HG03066 (cell line): ENCODE data around the gene ARSI.

Source experiments
- ATAC-seq: cut with Tn5 transposase; IDR thresholded peaks from one replicate; pipeline ENCODE4 v1.9.1; 2021; ENCODE audit warnings: low read depth; ENCODE audit not compliant: unreplicated experiment

The ARSI gene

GRCh38 chr5:150309101-150309885 lies 6.6 kb upstream of the ARSI start:
- ATAC-seq: no peak

GRCh38 chr5:150307617-150308426 lies 5.1 kb upstream of the ARSI start:
- no peak for ATAC-seq

- no peak for ATAC-seq
Observed at GRCh38 chr5:150306775-150307174, 4.1 kb upstream of the ARSI start.

- ATAC-seq: no peak
Observed at GRCh38 chr5:150305557-150305956, 2.9 kb upstream of the ARSI start.

DNA sequence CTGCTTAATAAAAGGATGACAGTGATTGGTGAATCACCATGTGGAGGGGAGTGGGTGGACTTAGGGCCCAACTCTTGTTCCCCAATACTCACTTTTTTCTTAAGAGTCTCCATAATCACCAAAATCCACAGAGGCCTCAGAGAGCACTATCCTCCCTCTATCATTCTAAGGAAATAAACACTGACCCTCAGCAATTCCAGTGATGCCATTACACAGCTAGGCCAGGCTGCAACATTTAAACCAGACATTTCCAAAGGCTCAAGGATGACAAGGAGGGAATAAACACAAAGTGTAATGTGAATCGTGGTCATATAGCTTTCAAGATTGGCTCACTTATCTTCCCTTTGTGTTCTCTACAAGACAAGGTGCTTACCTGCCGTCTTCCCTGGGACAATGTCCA lies 2.4 kb upstream of the ARSI start:
- no peak for ATAC-seq

DNA sequence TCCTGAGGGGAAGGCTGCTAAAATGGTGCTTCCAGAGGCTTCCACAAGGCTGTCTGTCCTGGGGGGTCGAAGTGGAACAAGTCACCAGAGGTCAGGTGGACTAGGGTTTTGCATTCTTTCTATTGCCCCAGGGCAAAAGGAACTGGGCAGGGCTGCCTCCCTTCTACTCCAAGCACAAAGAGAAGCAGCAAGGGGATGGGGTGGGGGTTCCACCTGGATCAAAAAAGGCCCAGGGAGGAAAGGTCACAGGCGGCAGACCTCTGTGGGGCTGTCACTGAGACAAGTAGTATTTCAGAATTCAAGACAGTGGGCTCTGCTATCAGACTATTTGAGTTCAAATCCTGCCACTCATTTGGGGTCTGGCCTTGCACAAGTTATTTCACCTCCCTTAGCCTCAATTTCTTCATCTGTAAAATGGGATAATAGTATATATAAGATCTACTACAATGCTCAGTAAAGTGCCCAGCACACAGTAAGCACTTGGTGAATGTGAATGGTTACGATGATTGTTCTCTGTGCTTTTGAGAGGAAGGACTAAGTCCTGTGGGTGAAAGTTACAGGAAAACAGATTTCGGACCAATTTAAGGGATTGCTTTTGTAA lies 1.9 kb upstream of the ARSI start:
- no peak for ATAC-seq

DNA sequence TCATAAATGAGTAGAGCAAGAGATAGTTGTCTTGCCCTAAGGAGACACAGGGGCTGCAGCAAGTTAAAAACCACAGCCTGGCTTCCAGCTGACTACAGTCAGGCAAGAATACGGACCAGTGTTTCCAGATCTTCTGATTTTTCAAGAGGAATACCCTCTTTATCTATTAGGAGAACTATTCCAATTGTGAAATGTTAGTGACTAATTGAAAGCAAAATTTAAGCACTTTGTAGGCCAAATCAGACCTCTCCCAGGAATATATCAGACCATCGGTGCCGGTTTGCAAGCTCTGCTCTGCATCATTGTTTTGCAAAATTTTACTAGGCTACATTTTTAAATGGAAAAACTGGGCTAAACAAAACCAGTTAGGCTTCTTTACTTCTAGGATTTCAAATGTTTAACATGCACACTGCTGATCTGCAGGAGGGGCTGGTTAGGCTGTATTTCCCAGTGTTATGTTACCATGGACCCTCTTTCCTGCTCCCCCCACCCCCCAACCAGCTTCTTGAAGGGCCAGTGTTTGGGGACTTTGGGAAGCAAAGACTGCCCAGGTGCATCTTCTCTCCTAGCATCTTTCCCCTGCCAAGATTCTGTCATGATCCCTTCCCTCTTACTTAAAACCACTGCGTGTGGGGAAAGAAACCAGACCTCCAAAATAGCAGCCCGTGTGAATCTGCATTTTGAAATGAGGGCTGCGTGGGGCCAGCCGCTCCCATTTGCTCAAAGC lies 1.1 kb upstream of the ARSI start:
- no peak for ATAC-seq

DNA sequence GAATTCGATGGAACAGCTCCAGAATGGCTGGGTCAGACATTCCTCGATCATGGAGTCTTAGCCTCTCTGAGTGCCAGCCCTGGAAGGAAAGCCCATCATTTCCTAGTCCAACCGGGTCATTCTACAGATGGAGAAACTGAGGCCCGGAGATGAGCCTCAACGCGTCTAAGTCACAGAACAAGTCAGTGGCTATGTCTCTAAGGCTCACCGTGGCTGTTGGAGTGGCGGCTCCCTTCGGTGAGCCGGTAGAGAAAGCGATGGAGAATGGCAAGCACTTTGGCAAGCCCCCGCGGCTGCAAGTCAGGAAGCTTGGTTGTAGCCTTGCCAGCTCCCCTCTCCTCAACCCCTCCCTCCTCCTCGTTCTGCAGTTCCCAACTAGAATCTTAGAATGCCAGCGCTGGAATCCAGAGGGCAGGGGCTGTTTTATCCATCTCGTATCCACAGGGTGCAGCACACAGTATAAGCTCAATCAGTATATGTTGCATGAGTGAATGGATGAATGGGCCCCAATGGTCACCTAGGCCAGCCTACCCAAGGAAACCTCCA lies 438 bp upstream of the ARSI start:
- no peak for ATAC-seq

- ATAC-seq: no peak
Observed at GRCh38 chr5:150301901-150302300, 804 bp downstream of the ARSI start.

GRCh38 chr5:150301170-150301505 lies 1.6 kb downstream of the ARSI start:
- ATAC-seq: no peak

DNA sequence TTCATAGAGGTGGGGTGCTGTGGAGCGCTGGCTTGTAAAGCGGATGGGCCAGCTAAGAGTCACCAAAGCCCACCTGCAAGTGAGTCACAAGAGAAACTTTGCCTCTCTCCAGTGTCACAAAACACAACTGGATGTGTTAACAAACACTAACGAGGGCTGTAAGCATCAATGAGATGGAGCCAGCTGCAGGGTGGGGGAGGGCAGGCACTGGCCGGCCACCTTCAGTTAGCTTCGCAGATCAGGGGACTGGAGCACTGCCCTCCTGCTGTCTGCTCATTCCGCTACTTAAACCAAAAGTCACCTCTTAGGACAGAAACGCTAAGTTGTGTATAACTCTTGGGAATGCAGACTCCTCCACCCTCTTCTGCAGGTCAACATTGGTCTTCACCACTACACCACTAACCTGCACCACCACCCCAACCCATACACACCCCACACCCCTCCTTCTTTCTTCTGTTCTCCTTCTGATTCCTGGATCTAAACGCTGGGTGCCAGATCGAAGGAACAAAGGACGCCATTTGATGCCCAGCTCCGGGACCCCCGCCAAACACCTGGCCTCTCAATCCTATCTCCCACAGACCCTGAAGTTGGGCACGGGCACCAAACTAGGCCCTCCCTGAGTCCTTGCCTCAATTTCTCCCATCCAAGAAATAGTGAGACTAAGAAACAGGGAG lies 2.1 kb downstream of the ARSI start:
- ATAC-seq: no peak

DNA sequence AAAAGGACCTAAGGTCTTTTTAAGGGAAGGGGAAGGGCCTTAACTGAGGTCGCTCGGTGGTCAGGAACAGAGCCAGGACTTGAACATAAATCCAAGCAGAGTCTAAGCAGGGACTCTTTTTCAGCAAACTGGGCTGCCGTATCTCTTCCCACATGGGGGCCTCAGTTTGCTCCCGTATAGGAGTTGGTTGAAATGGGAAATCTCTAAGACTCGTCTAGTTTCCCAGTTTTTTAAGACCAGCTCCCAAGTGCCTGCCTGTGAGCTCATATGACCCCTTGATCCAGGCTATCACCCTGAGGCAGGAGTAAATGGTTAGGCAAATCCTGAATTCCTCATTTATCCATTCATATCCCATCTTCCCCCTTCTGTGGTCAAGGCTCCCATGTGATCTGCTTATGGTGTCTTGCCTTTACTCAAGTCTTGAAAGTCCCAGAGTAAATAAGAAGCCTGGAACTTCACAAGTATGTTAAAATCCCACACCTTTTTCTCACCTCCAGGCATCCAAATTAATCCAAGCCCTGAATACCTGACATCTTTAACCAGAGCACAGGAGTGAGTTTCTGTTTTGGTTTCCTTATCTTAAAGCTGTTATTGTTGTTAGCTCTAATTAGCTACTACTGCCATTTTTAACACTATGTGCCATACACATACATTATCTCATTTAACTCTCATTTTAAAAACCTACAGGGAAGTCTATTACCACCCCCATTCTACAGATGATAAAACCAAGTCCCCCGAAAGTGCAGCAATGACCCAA lies 3.0 kb downstream of the ARSI start:
- no peak for ATAC-seq

GRCh38 chr5:150298701-150299451 lies 3.8 kb downstream of the ARSI start:
- ATAC-seq: no peak

DNA sequence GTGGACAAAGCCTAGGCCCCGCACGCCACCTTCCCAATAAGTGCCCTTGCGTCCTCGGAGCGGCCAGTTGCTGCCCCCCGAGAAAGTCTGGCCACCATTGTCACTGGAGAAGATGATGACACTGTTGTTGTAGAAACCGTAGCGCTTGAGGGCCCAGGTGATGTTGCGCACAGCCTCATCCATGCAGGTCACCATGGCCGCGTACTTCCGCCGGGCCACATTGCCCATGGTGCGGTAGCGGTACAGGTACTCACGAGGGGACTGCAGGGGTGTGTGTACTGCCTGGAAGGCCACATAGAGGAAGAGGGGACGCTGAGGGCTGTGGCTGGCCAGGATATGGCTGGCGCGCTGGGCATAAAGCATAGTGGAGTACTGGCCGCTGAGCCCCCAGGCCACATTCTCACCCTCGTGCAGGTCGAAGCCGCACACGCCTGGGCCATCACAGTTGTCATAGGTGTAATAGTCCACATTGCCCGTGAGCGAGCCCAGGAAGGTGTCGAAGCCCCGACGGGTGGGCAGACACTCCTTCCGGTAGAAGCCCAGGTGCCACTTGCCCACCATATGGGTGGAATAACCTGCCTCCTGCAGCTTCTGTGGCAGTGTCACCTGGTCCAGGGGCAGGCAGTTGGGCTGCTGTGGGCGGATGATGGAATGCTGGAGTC lies 4.6 kb downstream of the ARSI start:
- ATAC-seq: no peak

DNA sequence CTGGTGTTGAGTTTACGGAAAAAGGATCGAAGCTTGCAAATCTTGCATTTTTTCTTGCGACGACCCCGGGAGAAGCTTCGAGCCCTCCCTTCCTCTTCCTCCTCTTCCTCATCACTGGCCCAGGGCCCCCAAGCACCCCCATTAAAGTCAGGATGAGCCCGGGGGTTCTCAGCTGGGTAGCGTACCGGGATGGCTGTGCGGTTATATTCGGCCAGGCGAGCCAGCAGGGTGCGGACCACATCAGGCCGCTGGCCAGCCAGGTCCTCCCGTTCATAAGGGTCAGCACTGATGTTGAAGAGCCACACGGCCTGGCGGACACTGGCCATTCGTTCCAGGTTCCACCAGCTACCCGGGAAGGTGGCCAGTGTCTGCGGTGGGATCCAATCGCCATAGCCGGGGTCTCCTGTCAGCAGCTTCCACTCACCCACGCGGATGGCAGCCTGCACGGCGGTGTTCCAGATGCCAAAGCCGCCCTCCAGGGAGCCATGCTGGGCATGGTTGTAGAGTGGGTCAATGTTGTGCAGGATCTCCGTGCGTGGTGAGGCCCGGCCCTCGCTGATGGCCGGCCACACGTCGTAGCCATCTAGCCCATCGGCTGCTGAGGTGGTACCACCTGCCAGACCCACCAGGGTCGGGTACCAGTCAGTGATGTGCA lies 5.3 kb downstream of the ARSI start:
- ATAC-seq: no peak

DNA sequence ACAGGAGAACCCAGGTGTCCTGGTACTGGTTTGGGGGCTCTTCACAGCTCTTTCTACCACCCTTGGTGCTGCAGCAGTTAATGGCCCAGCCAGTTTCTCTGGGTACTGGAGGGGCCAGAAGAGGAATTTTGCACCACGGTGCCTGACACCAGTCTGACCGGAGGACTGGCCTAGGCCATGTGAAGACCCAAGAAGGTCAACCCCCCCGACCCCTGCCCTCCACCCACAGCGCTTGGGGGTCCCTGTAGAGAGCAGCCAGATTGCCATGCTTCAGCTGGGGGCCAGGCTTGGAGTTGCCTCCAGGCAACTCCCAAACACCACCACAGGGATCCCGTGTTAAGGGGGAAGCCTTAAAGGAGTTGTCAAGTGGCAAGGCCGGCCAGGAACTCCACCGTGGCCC lies 6.2 kb downstream of the ARSI start:
- no peak for ATAC-seq

GRCh38 chr5:150295741-150296486 lies 6.8 kb downstream of the ARSI start:
- no peak for ATAC-seq
